M059J (cell line): Measurements from ENCODE around the gene ADORA3. TPM values are rescaled to one million over a fixed set of nuclear protein-coding genes. Genes with fewer than 3 reads are reported as not detected.

ENCODE experiments used
- DNase-seq: peaks from one replicate; pipeline ENCODE4 v3.0.0-alpha.2; 2012; ENCODE audit warnings: low read depth
- total RNA-seq: library from RNA; depleted of rRNA; stranded (reverse); fragments of >200 nt; shearing (Covaris generic); gene quantifications from 2 replicates; pipeline ENCODE4 v1.2.3, GENCODE V29; 2014

The ADORA3 gene
- total RNA-seq, 1 experiment from 2014 or later = not detected

DNA sequence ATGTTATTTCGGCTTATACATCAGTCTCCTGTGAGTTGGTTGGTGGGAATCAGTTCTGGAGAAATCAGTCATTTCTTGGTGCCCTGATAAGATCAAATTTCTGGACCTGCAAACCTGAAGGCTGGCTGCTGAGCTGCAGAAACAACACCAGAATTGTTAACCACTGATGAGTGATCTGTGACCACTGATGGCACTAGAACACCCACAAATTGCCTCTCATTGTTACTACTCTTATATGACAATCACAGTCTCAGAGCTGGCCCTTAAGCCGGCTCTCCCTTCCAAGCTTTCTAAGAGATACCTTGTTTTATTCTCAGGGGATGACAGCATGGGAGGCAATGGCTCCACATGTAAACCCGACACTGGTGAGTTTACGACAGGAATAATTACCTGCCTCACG, 27.7 kb downstream of the ADORA3 start:
- DNase-seq = no peak

DNA sequence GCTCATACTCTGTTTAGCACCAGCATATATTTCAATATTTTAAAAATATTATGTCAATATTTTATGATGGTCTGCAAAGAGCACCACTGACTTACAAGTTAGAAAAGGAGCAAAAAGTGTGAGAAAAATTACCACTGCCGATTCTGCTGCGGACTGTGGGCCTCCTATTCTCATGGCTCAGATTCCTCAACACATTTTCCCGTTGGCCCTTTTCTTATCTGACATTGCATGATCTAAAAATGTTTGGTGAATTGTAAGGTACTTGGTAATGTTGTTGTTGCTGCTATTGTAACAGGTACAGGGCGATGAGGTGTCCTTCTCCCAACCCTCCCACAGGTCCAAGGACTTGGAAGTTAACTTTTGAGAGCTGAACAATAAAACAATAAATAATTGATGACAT, 28.9 kb downstream of the ADORA3 start:
- DNase-seq = no peak

DNA sequence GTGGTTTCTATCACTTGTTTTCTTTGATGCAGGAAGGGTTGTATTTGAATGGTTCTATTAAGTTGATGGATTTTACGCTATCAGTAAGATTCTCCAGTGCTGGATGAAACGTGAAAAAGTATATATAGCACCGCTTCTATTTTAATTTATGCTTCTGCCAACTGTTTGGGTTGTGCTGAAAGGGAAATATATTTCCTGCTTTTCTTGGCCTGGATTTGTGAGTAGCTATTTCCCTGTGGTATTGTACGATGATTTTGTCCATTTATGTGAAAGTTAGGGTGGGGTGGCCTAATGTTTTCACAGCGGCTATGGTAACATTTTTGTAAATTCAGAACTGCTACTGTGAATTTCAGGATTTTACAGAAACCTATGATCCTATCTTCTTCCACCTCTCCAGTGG, 29.3 kb downstream of the ADORA3 start:
- no peak for DNase-seq

DNA sequence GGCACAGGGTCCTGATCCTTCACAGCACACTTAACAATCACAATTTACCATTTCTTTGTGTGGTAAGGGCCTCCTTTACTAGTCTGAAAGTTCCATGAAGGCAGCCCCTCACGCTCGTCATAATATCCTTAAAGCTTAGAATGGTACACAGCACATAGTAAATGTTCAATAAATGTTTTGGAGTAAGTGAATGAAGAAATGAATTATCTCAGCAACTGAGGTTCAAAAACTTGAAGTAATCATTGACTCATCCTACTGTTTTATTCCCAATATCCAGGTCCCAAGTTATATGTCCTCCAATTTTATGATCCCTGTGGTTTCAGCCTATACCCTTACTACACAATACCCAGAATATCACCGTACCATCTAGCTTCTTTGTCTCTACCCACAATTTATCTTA, 31.9 kb downstream of the ADORA3 start:
- DNase-seq = no peak

DNA sequence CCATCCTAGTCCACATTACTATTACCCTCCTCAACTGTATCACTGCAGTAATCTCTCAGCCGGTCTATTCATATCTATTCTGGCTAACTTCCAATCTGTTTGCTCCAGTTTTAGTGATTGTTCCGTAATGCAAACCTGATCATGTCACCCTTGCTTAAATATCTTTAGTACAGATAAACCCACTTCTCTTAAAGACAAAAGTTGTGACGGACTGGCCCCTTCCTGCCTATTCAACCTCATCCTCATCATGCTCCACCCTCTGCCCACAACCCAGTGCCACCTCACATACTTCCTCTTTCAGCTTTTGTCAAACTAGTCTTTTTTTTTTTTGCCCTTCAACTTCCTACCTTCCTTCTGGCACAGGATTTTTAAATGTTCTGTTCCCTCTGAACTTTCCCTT, 32.4 kb downstream of the ADORA3 start:
- DNase-seq = no peak

DNA sequence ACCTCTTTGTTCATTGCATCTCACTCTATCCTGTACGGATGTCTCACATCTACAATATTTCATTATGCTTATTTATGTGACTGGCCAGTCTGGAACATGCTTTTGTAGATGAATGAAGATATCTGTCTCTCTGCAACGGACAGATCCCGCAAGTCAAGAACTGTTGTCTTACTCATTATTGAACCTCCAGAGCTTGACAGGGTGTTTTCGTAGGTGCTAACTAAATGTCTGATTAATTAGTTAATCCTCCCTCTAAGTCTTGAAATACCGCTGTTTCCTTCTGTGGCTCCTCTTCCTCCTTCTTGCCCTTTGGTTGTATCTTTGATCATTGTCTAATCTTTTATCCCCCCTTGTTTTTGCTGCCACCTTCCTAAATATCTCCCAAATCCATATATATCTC, 32.8 kb downstream of the ADORA3 start:
- DNase-seq = no peak

DNA sequence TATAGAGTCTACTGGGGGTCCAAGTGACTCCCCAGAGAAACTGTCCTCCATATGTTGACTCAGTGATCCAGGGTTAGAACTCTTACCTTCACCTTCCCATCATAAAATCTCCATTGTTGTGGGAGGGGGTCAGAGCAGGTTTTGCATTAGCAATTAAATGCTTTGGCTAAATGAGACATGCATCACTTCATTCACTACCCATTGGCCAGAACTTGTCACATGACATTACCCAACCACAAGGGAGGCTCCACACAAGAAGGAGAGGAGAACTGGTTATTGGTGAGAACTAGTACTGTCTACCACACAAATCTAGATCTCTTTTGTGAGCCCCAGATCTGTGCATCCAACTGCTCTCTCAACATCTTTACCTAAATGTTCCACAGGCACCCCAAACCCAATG, 33.9 kb downstream of the ADORA3 start:
- DNase-seq = no peak

DNA sequence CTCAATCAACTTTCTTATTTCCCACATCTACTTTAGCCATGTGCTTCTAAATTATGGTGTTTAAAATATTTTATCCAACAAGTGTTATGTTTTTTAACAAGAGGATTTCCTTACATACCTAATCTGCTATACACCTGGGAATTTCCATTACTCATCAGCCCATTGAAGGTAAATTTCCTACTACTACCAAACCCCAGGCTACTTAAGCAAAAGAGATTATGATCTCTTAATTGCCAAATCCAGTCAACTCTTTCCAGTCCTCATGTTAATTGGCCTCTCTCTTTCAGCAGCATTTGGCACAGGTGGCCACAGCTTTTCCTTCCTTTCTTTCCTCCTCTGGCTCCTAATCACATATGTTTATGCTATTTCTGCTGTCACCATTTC, 34.7 kb downstream of the ADORA3 start:
- no peak for DNase-seq

DNA sequence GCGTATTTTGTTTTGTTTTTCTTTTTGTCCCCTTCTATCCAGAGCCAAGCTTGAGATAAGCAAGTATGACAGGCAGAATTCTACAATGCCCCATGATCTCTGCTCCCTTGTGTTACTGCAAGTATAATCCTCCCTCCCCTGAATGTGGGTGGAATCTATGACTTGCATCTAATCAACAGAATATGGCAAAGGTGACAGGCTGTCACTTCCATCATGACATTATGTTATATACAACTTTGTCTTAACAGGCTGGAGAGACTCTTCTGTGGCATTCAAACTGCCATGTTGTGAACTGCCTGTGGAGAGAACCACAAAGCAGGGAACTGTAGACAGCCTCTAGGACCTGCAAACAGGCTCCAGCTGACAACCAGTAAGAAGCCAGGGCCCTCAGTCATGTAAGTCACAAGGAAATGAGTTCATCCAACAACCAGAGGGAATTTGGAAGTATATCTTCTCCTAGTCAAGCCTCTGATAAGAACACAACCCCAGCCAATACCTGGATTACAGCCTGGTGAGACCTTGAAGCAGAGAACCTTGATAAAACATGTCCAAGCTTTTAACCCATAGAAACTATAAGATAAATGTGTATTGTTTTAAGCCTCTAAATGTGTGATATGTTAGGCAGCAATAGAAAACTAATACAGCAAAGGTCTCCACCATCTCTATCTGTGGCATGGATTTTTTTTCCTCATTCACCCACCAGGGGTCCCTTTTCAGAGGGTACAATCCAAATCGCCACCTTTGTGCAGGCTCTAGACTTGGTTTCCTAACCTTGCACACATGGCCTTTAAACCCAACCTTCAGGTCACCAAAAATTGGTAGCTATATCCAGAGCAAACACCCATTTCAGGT, 35.3 kb downstream of the ADORA3 start:
- DNase-seq = no peak

DNA sequence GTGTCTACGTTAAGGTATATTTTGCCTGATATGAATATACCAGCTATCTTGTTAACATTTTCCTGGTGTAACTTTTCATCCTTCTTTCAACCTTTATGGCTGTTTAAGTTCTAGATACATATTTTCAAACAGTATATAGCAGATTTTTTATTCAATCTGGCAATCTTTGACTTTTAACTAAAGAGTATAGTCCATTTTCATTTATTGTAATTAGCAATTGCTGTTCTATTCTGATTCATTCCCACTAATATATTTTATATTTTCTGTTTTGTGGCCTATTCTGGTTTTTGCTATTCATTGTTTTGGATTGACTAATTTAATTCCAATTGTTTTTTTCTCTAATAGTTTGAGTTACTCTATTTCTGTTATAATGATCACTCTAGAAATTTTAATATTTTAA, 37.0 kb downstream of the ADORA3 start:
- no peak for DNase-seq

DNA sequence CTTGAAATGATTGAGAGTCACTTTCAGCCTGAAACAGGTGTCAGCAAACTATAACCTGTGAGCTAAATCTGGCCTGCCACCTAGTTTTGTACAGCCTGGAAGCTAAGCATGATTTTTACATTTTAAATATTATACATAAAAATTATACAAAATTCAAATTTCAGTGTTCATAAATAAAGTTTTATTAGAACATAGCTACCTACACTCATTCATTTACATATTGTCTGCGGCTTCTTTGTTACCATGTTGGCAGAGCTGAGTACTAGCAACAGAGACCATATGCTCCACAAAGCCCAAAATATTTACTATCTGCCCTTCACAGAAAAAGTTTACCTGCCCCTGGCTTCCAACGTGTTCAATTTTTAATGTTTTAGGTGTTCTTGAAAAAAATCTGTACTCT, 37.7 kb downstream of the ADORA3 start:
- no peak for DNase-seq

DNA sequence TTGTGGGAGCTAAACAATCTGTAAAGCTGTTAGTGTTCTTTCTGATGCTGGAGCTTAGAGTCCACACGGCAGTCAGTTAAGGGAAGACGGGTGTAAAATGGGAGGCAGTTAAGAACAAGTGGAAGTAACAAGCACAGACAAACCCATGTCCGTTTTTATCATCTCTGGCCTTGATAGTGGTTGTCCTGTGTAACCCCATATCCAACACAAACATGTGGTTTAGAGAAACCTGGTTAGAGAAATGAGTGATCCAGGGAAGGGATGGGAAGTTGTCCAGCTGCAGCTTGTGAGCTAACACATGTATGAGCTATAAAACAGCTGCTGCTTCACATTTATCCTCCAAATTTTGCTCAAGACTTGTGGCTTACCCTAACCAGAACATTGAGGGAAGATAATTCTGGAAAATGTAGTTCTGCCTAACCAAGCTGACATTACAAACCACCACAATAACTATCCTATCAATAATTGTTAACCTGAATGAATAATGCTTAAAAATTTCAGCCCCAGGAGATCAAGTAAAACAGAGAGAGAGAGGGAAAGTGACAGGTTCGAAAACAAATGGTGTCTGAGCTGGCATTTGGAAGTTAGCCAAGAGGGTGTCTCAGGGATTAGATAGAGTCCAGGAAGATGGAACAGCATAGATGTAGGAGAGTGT, 40.3 kb downstream of the ADORA3 start:
- DNase-seq = peak; percentile 82

DNA sequence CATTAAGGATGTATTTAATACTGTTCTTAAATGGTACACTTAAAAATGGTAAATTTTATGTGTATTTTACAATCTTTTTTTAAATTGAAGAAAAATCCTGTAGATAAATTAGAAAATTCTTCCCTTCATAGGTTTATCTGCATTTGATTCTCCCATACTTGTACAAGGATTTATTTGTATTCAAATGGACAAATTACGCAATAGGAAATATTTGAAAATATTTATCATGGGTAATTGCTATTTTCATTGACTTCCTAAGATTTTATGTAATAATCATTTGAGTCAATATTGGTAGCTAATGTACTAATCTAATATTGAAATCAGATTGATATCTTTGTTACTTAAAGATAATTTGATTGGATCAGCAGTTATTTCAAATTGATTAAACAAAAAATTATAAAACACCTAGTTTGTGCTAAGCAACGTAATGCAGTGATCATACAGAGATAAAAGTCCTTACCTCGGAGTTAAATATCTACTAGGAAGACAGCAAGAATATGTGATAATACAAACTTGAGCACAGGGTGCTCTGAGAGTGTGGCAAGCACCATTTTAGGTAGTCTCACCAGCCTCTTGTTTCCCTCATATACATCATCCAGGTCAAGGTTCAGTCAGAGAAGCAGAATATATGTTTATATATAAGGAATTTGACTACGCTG, 40.9 kb downstream of the ADORA3 start:
- no peak for DNase-seq

DNA sequence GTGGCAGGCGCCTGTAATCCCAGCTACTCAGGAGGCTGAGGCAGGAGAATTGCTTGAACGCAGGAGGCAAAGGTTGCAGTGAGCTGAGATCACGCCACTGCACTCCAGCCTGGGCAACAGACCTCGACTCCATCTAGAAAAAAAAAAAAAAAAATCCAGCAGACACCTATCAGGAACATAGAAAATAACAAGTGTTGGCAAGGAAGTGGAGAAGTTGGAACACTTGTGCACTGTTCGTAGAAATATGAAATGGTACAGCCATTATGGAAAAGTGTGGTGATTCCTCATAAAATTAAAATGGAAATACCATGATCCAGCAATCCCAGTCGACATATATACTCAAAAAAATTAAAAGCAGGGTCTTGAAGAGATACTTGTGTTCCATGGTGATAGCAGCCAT, 41.7 kb downstream of the ADORA3 start:
- DNase-seq = no peak

DNA sequence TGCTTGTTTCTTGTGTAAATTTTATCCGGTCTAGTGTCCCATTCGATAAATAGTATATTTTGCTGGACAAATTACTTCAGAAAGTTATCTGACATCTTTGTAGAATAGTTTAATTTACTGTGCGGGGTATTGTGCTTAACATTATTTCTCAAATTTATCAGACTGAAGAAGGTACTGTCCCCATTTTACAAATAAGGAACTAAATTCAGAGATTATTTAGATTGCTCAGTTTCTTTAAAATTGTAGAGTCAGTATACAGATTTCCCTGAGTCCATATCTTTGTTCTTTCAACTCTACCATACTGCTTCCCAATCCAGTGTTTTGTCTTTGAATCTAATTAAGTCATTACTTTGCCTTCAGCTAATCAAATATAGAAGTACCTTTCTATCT, 47.8 kb downstream of the ADORA3 start:
- no peak for DNase-seq

DNA sequence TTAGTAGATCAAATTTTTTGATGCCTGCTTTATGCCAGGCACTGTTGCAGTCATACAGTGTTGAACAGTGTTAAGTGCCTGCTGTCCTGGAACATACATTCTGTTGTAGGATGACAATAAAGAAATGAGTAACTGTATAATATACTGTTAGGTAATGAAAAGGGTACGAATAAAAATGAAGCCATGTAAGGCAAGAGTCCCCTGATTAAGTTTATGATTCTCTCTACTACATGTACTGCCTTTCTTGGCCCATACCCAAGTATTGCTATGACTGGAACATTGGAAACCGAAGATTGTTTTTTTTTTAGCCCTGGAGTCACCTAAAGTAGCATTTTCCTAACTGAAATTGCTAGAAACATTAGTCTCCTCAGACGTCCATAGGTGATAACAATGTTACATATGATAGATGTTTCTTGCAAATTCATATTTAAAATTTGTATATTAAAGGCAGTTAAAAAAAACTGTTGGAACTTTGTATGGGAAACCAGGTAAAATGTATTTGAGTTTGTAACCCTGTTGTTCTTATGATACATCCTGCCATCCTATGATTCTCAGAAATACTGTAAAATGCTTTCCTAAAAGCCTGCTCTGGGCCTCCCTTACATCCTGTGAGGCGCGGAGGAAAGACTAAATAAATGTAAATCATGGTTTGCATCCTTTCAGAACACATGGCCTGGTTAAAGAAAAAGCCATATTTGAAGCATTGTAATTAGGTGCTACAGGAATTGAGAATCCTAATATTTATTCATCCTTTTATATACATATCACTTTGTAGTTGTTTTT, 48.4 kb downstream of the ADORA3 start:
- DNase-seq = no peak

DNA sequence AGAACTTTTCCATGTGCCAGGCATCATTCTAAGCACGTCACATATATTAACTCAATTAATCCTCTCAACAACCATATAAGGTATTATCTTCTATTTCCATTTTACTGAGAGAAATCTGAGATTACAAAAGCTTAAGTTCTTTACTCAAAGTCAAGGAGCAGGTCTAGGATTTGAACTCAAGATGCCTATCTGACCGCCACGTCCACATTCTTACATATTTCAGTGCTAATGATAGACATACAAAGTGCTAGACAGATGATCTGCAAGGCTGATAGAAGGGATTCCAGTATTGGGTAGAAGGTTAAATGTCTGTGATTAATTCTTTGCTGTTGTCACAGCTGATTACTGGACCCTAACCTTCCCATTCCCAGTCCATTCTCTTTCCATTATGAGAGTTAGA, 49.7 kb downstream of the ADORA3 start:
- DNase-seq = no peak

DNA sequence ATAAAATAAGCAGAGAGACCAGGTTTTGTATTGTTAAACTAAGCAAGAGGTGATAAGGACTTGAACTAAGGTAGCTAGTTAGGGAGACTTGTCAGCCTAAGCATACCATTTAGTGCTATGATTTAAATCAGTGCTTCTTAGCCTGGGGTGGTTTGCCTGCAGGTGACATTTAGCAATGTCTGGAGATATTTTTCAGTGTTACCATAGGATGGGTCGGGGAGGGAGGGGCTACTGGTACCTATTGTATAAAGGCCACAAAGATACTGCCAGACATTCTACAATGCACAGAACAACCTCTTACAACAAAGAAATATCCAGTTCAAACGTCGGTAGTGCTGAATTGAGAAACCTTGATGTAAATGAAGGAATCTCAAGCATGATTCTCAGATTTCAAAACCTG, 50.9 kb downstream of the ADORA3 start:
- DNase-seq = no peak

DNA sequence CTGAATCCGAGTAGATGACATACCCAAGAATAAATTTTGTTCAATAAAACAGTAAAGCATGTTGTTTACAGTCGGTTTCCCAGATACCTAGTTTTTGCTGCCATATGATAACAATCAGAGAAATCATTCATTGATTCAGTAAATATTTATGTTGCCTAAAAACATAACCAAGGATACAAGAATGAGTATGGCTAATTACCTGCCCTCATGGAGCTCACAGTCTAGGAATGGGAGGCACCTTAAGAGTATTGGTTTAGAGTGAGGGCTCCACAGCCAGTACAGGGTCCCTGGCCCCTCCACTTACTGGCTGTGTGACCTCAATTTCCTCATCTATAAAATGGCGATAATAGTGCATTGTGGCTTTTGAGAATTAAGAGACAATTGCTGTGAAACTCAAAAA, 53.2 kb downstream of the ADORA3 start:
- DNase-seq = peak; percentile 3

DNA sequence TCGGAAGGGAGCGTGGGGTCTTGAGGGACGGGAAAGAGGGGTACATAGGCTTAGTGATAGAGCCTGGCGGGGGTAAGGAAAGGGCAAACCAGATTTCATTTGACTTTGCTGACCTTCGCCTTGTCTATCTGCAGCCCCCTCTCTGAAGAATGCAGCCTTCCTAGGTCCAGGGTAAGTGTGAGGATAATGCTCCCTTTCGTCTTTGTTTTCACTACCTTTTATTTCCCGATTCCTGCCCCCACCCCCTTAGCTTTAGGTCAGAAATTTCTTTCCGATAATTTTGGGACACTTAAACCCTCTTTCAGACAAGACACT, 53.8 kb downstream of the ADORA3 start:
- DNase-seq = no peak
